ENCODE measurements around the gene C2CD2.

Gene C2CD2

GRCh38 chr21:41866274-41866809, 87.5 kb downstream of the C2CD2 start:
- DNase-seq (ENCODE audit: low read depth in 2 of 2), result no peak

GRCh38 chr21:41865002-41865777, 88.6 kb downstream of the C2CD2 start:
- DNase-seq (ENCODE audit: low read depth in 2 of 2), result no peak

GRCh38 chr21:41864311-41865001, 89.4 kb downstream of the C2CD2 start:
- no peak for DNase-seq (ENCODE audit: low read depth in 2 of 2)

GRCh38 chr21:41863439-41863740, 90.4 kb downstream of the C2CD2 start:
- DNase-seq (ENCODE audit: low read depth in 2 of 2), result no peak

- no peak for DNase-seq (ENCODE audit: low read depth in 2 of 2)
Observed at GRCh38 chr21:41861987-41862386, 91.8 kb downstream of the C2CD2 start.

GRCh38 chr21:41861255-41861654, 92.6 kb downstream of the C2CD2 start:
- no peak for DNase-seq (ENCODE audit: low read depth in 2 of 2)

- DNase-seq (ENCODE audit: low read depth in 2 of 2), result no peak
Observed at GRCh38 chr21:41859297-41859980, 94.4 kb downstream of the C2CD2 start.

- no peak for DNase-seq (ENCODE audit: low read depth in 2 of 2)
Observed at GRCh38 chr21:41858466-41859296, 95.1 kb downstream of the C2CD2 start.

GRCh38 chr21:41857771-41858300, 96.0 kb downstream of the C2CD2 start:
- no peak for DNase-seq (ENCODE audit: low read depth in 2 of 2)

- no peak for DNase-seq (ENCODE audit: low read depth in 2 of 2)
Observed at GRCh38 chr21:41856572-41856971, 97.2 kb downstream of the C2CD2 start.

- DNase-seq (ENCODE audit: low read depth in 2 of 2), result no peak
Observed at GRCh38 chr21:41854426-41854995, 99.3 kb downstream of the C2CD2 start.

GRCh38 chr21:41852929-41853320, 100.9 kb downstream of the C2CD2 start:
- no peak for DNase-seq (ENCODE audit: low read depth in 2 of 2)

GRCh38 chr21:41852151-41852928, 101.5 kb downstream of the C2CD2 start:
- DNase-seq (ENCODE audit: low read depth in 2 of 2), result no peak

GRCh38 chr21:41851090-41851790, 102.6 kb downstream of the C2CD2 start:
- no peak for DNase-seq (ENCODE audit: low read depth in 2 of 2)

- DNase-seq (ENCODE audit: low read depth in 2 of 2), result no peak
Observed at GRCh38 chr21:41850085-41850484, 103.7 kb downstream of the C2CD2 start.

GRCh38 chr21:41848958-41849580, 104.7 kb downstream of the C2CD2 start:
- DNase-seq (ENCODE audit: low read depth in 2 of 2), result no peak

- DNase-seq (ENCODE audit: low read depth in 2 of 2), result no peak
Observed at GRCh38 chr21:41848533-41848932, 105.3 kb downstream of the C2CD2 start.

GRCh38 chr21:41847066-41847804, 106.6 kb downstream of the C2CD2 start:
- DNase-seq (ENCODE audit: low read depth in 2 of 2), result no peak

GRCh38 chr21:41846536-41846935, 107.3 kb downstream of the C2CD2 start:
- DNase-seq (ENCODE audit: low read depth in 2 of 2), result no peak
